Transverse colon (tissue), 4 donors: ENCODE results near the gene FAM228A.

Experiments used
- CTCF ChIP-seq, 5 experiments: fragments of 200-600 bp in 3 of 5; fragments of 450-650 bp in 2 of 5; sonication (generic) in 3 of 5; IDR thresholded peaks; 1 replicate in 2 of 5; 2 replicates in 3 of 5; pipeline ENCODE4 v1.5.1; 2016 to 2017; ENCODE audit warnings: antibody characterized with exemption in 5 of 5, inconsistent platforms in 3 of 5, mild to moderate bottlenecking in 2 of 5, moderate library complexity in 1 of 5
- EP300 ChIP-seq: sonication (generic); formaldehyde crosslinking; IDR thresholded peaks from one replicate; pipeline ENCODE4 v1.6.1; 2017; ENCODE audit warnings: antibody characterized with exemption, low read depth
- POLR2A ChIP-seq: fragments of 450-650 bp; IDR thresholded peaks from one replicate; pipeline ENCODE4 v1.6.1; 2016; ENCODE audit warnings: antibody characterized with exemption, mild to moderate bottlenecking, moderate library complexity
- POLR2AphosphoS5 ChIP-seq, 3 donors: sonication (generic); formaldehyde crosslinking; IDR thresholded peaks; one replicate each; pipeline ENCODE4 v1.6.1; 2016; ENCODE audit warnings: antibody characterized with exemption in 3 of 3

GRCh38 chr2:24239553-24239952 lies 64.7 kb downstream of the FAM228A start:
- TF ChIP-seq CTCF (IDR thresholded peaks at IDR 0.05) = no peak
- TF ChIP-seq POLR2AphosphoS5 (IDR thresholded peaks at IDR 0.05) = no peak
- no peak for TF ChIP-seq POLR2A
- TF ChIP-seq EP300 = no peak
